Measurements from ENCODE around the gene GLP2R. TPM values are rescaled to one million over a fixed set of nuclear protein-coding genes. Genes with fewer than 3 reads are reported as not detected.

The GLP2R gene
- total and polyA plus RNA-seq, 2 of the 8 experiments (the other 6 are each of a cell fraction or from before 2014, with no cell fraction given): not detected

- Histone ChIP-seq H2BK5ac (ENCODE audit: low read depth, low read length) (no peak overlapping the region), H3K23ac (ENCODE audit: insufficient read length) (no peak overlapping the region), H3K79me2 (ENCODE audit: control insufficient read depth in 1 of 2, insufficient read depth in 2 of 2, low read length in 2 of 2) (no peaks in the 10 kb centered on the region), H2BK12ac (ENCODE audit: low read depth, low read length) (no peak overlapping the region), H4K91ac (replicated peaks; ENCODE audit: insufficient read length, low read length) (no peak overlapping the region), H3K4me1 (replicated peaks in 1 of 4; ENCODE audit: control insufficient read depth in 3 of 4, insufficient read depth in 4 of 4, low read length in 3 of 4) (no peaks in the 10 kb centered on the region), H3K14ac (ENCODE audit: insufficient read length) (no peak overlapping the region), H4K5ac (ENCODE audit: insufficient read length, low read depth, low read length) (no peak overlapping the region), H3K56ac (replicated peaks; ENCODE audit: insufficient read length, low read depth, low read length) (no peak overlapping the region), H3K9ac (replicated peaks in 1 of 4; ENCODE audit: extremely low read depth in 1 of 4, low read depth in 3 of 4, low read length in 3 of 4) (no peak overlapping the region), H3K9me3 (ENCODE audit: insufficient read depth in 2 of 2, low read depth in 1 of 2, low read length in 1 of 2) (no peaks in the 10 kb centered on the region), H3K4me2 (ENCODE audit: insufficient read depth in 1 of 2, low read depth in 2 of 2, low read length in 2 of 2) (no peak overlapping the region), H3K27ac (ENCODE audit: low read depth, low read length) (no peak overlapping the region), H4K8ac (ENCODE audit: extremely low read depth, insufficient read depth, low read length) (no peak overlapping the region), H3K4me3 (ENCODE audit: extremely low read depth in 1 of 4, insufficient read depth in 2 of 4, low read depth in 3 of 4, low read length in 4 of 4) (no peak overlapping the region), H3K36me3 (ENCODE audit: control insufficient read depth in 2 of 4, insufficient read depth in 4 of 4, low read length in 3 of 4) (no peaks in the 10 kb centered on the region), H2AK5ac (ENCODE audit: low read depth, low read length) (no peak overlapping the region), H2BK120ac (replicated peaks; ENCODE audit: low read depth, low read length) (no peak overlapping the region), H3K4ac (replicated peaks; ENCODE audit: insufficient read length, low read depth, low read length) (no peak overlapping the region), H3K27me3 (replicated peaks in 1 of 4; ENCODE audit: control insufficient read depth in 3 of 4, extremely low read depth in 1 of 4, insufficient read depth in 3 of 4, low read length in 3 of 4) (no peaks in the 10 kb centered on the region), H2AFZ (ENCODE audit: low read length) (no peak overlapping the region), H3K79me1 (ENCODE audit: low read depth, low read length) (no peaks in the 10 kb centered on the region), H2BK15ac (ENCODE audit: low read length) (no peak overlapping the region), H3K18ac (ENCODE audit: extremely low read depth, low read length) (no peak overlapping the region), H2BK20ac (ENCODE audit: low read length) (no peak overlapping the region), H4K20me1 (replicated peaks in 1 of 2; ENCODE audit: control insufficient read depth in 1 of 2, insufficient read depth in 2 of 2, low read length in 2 of 2) (no peaks in the 10 kb centered on the region), H3K23me2 (ENCODE audit: low read depth, low read length) (no peaks in the 10 kb centered on the region)
- POLR2A ChIA-PET (ENCODE audit: partially characterized antibody): no interaction called here
- CTCF ChIA-PET (ENCODE audit: partially characterized antibody): interaction anchor here (0.7 to 9.7 kb wide), 2 partner anchors 7 to 11 kb away, joined by 3 to 101 read pairs; partner anchors contain the start of gene RCVRN
- FAIRE-seq: no peak
- no peak for DNase-seq (ENCODE audit: low read depth in 1 of 2, low spot score in 2 of 2)
- TF ChIP-seq KDM5A (IDR thresholded peaks at IDR 0.05; ENCODE audit: low read length) (no peak), CHD7 (IDR thresholded peaks at IDR 0.05; ENCODE audit: insufficient replicate concordance, low read length) (no peak)
Measured at GRCh38 chr17:9895923-9896322, 70.2 kb downstream of the GLP2R start.

All from H1 (cell line).